ENCODE data around the gene TTLL11. TPM values are rescaled to one million over a fixed set of nuclear protein-coding genes. Genes with fewer than 3 reads are reported as not detected.

Gene TTLL11
- total and polyA plus RNA-seq, 7 experiments from 2014 or later: 3.0 to 8.6 (median 4.4) TPM

GRCh38 chr9:121772600-121773285, 320.4 kb downstream of the TTLL11 start:
- ATAC-seq: no peak
- intact Hi-C loops (cut with micrococcal nuclease): no loop called here

More at GRCh38 chr9:121772600-121773285, 320.4 kb downstream of the TTLL11 start:
- H3K36me3 Mint-ChIP-seq: no peaks in the 10 kb centered on the region
- no peaks in the 10 kb centered on the region for H3K36me3 ChIP-seq (ENCODE audit: control insufficient read depth in 2 of 3, insufficient read depth in 3 of 3, low read length in 3 of 3)
- no peak for DNase-seq
- H3K27ac ChIP-seq (ENCODE audit: low read depth, low read length): no peak overlapping the region
- H3K4me3 Mint-ChIP-seq: no peak overlapping the region
- no peaks in the 10 kb centered on the region for H3K4me1 Mint-ChIP-seq
- ChIA-PET POLR2A (no interaction called here), CTCF (no interaction called here)
- H3K9me3 ChIP-seq (ENCODE audit: control insufficient read depth in 2 of 3, low read length in 3 of 3): no peaks in the 10 kb centered on the region
- no peak overlapping the region for H3K4me3 ChIP-seq (ENCODE audit: low read length)
- H3K27me3 ChIP-seq (ENCODE audit: control insufficient read depth in 2 of 2, insufficient read depth in 2 of 2, low read length in 2 of 2): no peaks in the 10 kb centered on the region
- H3K27ac Mint-ChIP-seq: no peak overlapping the region
- no peaks in the 10 kb centered on the region for H3K27me3 Mint-ChIP-seq
- H3K9me3 Mint-ChIP-seq: peaks cover 0 to 2% (median 0%) of the 10 kb centered on the region in 11 donors
- no peaks in the 10 kb centered on the region for H3K4me1 ChIP-seq (ENCODE audit: control insufficient read depth in 2 of 2, insufficient read depth in 2 of 2, low read length in 2 of 2)

Small RNAs within 50 kb of the gene (microRNA-seq; reads per million reads assigned to microRNA genes)
- not detected for gene MIR4478 (ENCODE audit: borderline microRNAs expressed)

Other genes starting within 250 kb of the TTLL11 start
- 10 to 100 TPM in 4 of 5 experiments, 1 to 10 TPM in 1; 6.7 to 35.0 (median 15.6) TPM for gene NDUFA8, start 66.5 kb upstream of the TTLL11 start, total RNA-seq
- gene NDUFA8, start 66.5 kb upstream of the TTLL11 start, polyA plus RNA-seq: 10 to 100 TPM; 82.1 to 93.6 TPM
- gene MORN5, start 66.6 kb upstream of the TTLL11 start, total RNA-seq: not detected
- gene MORN5, start 66.6 kb upstream of the TTLL11 start, polyA plus RNA-seq: not detected
- not detected for gene LHX6, start 135.6 kb upstream of the TTLL11 start, total RNA-seq
- not detected for gene LHX6, start 135.6 kb upstream of the TTLL11 start, polyA plus RNA-seq
- 10 to 100 TPM; 14.2 to 22.9 (median 15.8) TPM for gene RBM18, start 171.5 kb upstream of the TTLL11 start, total RNA-seq
- 10 to 100 TPM; 18.2 to 26.3 TPM for gene RBM18, start 171.5 kb upstream of the TTLL11 start, polyA plus RNA-seq
- 10 to 100 TPM; 28.1 to 35.8 (median 33.3) TPM for gene MRRF, start 171.6 kb upstream of the TTLL11 start, total RNA-seq
- 10 to 100 TPM; 18.6 to 24.3 TPM for gene MRRF, start 171.6 kb upstream of the TTLL11 start, polyA plus RNA-seq

Measured in naive thymus-derived CD4-positive, alpha-beta T cell (primary cell).